Measurements from ENCODE around the gene GSTM3.
A peak's percentile ranks its signal among the peaks of the same experiment; 100 is the strongest.
"Not testable (repeated sequence)": the region's sequence is repeated elsewhere in the genome, so short reads cannot be mapped to it uniquely, and the experiment has no call there.

The GSTM3 gene

DNA sequence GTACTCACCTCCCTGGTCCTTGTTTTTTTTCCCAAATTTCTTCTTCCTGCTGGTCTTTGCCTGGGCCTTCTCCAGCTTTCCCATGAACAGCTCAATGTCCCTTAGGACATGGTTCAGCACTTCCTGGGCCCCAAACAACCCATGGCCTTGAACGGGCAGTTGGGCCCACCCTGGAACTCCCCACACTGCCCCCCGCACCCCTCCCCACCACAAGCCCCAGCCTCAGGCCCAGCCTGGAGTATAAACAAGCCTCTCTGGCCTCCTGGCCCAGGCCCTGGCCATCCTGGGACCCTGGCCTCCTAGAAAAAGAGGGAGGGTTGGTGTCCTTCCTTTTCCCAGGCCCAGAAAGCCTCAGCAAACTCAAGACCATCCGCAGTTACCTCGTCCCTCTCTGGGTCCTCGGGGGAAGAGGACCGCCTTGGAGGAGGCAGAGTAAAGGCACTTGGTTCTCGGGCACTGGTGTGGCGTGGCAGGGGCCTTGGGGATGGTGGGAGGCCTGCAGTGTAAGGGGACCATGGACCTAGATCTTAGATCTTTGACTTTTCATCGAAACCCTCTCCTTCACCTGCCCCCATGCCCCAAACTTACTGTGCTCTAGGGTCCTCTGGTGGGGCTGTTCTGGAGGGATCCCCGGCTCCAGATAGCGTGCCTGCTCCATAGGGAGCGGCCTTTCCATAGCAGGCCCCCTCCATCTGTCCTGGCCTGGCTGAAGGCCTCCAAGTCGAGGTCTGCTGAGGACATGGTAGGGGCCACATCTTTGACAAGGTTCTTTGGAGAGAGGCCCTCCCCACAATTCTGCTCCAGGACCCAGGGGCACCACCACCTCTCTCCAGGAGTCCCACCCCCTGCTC is 17.3 kb upstream of the GSTM3 start:
- H3K27me3 Mint-ChIP-seq, result no peaks in the 10 kb centered on the region
- peak overlapping the region in 1 of 2 donors; percentile 79 for H3K27ac Mint-ChIP-seq
- DNase-seq, result peak in 1 of 2 donors; percentile 6
- H3K4me1 Mint-ChIP-seq, result no peaks in the 10 kb centered on the region
- no peak overlapping the region for H3K4me3 Mint-ChIP-seq
- ATAC-seq, result peak; percentile 10
- H3K9me3 Mint-ChIP-seq, result no peaks in the 10 kb centered on the region

DNA sequence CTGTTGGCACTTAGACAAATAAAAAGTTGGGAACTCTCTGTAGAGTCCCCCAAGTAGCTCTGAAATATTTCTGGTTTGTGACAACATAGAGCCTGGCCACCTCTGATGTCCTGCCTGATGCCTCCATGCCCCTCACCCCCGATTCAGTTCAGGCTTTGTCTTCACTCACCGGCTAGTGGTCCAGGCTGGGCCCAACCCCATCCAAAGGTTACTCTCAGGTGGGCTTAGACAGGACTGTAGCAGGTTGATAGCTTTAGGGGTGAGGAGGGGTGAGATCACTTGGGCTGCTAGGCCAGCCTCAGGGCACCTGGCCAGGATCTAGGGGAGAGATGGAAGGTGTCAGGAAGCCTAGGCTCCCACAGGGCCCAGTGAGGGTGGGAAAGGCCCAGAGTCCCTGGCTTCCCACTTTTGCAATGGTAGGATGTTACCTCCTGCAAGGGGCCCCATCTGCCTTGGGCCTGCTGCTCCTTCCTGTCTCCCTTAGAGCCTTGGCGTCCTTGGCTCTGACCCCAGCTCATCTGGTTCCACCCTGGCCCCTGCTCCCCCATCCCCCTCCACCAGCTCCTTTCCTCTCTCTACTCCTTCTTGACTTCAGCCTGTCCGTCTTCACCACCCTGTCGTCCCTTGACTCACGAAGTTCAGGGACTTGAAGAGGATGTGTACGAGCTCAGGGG is 16.1 kb upstream of the GSTM3 start:
- ATAC-seq (no peak), DNase-seq (peak in 1 of 2 donors; percentile 5)
- H3K27ac Mint-ChIP-seq, result no peak overlapping the region
- no peaks in the 10 kb centered on the region for H3K4me1 Mint-ChIP-seq
- H3K27me3 Mint-ChIP-seq, result peaks cover 11% of the 10 kb centered on the region
- no peak overlapping the region for H3K4me3 Mint-ChIP-seq
- H3K9me3 Mint-ChIP-seq, result no peaks in the 10 kb centered on the region

DNA sequence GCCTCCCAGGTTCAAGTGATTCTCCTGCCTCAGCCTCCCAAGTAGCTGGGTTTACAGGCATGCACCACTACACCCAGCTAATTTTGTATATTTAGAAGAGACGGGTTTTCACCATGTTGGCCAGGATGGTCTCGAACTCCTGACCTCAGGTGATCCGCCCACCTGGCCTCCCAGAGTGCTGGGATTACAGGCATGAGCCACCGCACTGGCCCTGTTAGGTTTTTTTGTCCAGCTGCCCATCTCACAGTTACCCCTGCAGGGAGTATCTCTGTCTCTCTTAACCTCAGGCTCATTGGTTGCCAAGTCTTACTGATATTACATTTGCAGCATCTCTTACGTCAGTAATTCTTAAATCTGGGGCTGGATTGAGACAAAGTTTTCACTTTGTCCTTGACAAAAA is 15.5 kb upstream of the GSTM3 start:
- not testable (repeated sequence) for H3K4me1 Mint-ChIP-seq, H3K9me3 Mint-ChIP-seq, ATAC-seq, DNase-seq, H3K4me3 Mint-ChIP-seq
- peak overlapping the region in 1 of 2 donors; percentile 2 for H3K27ac Mint-ChIP-seq
- peaks cover 17% of the 10 kb centered on the region for H3K27me3 Mint-ChIP-seq

DNA sequence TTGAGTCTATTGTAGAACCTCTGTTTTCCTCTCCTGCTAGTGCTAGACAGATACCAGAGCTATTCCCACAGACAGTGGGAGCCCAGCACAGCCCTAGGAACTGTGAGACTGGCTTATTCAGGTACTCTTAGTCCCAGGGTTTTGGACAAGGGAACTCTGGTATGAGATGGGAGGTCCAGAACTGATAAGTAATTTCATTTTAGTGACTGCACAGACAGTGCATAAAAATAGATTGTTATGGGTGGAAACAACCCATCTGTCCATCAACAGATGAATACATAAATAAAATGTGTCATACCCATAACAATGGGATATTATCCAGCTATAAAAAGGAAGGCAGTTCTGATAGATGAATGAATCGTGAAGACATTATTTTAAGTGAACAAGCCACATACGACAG is 13.9 kb upstream of the GSTM3 start:
- ATAC-seq (no peak), DNase-seq (no peak)
- Mint-ChIP-seq H3K4me3 (no peak overlapping the region), H3K27me3 (peaks cover 25% of the 10 kb centered on the region), H3K4me1 (no peaks in the 10 kb centered on the region), H3K27ac (no peak overlapping the region), H3K9me3 (no peaks in the 10 kb centered on the region)

DNA sequence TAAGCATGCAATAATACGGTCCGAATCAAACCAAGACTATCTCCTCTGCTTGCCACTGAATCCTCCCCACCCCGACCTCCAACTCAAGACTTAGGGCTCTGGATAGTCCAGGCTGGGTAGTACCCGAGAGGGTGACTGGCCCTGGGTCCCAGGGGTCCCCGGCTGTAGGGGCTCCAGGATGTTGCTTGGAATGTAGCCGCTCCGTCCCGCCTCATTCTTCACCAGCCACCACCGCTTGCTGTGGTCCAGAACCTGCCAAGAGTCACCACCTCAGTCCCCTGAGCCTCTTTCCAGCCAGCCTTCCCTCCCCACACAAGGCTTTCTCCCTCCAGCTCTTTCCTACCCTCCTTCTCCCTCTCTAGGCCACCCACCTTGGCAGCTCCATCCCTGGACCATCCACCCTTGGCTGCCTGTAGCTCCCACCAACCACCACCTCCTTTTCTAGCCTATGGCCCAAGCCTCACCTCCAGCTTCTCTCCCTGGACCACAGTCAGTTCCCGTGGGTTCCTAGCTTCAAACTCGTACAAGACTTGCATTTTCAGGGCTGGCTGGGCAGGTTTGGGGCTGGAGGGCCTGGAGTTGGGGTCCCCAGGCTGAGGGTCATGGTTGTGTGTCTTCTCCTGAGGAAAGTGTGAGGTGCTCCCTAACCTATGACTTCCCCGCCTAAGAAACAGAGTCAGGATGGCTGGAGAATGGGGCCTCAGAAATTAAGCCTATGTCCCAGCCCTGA is 10.9 kb upstream of the GSTM3 start:
- DNase-seq (peak in 1 of 2 donors; percentile 5), ATAC-seq (no peak)
- no peak overlapping the region for H3K27ac Mint-ChIP-seq
- H3K4me3 Mint-ChIP-seq, result no peak overlapping the region
- no peaks in the 10 kb centered on the region for H3K4me1 Mint-ChIP-seq
- peaks cover 39% of the 10 kb centered on the region for H3K27me3 Mint-ChIP-seq
- no peaks in the 10 kb centered on the region for H3K9me3 Mint-ChIP-seq

DNA sequence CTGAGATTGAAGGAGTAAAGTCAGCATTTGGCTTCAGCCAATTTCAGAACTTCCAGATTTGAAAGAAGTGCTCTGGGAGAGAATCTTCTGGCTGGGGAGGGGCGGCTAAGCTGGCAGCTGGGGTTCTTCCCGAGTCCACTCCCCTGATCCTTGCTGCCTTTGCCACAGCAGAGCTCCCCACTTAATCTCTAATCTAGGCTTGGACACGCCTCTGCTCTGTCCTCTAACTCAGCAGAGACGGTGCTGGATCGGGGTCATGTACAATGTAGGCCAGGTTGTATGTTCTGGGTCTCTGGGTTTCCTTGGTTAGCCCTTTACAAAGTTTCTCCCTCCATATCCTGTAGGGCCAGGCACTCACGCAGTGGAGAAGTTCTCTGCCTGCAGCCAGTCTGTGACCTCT is 10.1 kb upstream of the GSTM3 start:
- ATAC-seq (no peak), DNase-seq (peak in 1 of 2 donors; percentile 0)
- no peaks in the 10 kb centered on the region for H3K9me3 Mint-ChIP-seq
- H3K27ac Mint-ChIP-seq, result no peak overlapping the region
- H3K27me3 Mint-ChIP-seq, result peaks cover 43% of the 10 kb centered on the region
- H3K4me3 Mint-ChIP-seq, result no peak overlapping the region
- H3K4me1 Mint-ChIP-seq, result no peaks in the 10 kb centered on the region

DNA sequence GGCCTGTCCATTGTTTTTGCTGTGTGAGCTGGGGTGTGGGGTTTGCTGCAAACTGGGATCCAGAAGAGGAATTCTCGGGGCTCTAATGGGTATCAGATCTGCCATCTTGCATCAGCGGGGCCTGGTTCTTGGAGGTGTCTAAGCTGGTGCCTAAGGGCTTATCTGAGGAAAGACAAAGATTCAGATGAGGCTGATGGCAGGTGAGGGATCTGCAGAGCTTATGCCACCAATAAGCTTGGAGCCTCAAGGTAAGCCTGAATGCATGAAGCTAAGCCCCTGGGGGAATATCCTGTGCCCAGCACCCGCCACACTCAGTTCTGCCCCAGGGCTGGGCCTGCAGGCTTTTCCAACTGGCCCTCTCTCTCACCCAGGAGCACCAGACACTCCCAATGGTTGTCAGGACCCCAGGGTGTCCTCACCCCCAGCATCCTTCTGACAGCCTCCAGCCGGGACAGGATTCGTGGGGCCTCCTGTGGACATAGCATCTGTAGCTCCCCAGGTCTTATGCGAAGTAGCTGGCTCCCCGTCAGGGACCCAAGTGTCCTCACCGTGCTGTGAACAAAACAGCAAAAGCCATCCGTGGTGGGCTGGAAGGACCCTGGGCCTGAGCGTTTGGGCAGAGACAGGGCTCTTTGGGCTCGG is 9.5 kb upstream of the GSTM3 start:
- no peaks in the 10 kb centered on the region for H3K9me3 Mint-ChIP-seq
- DNase-seq (peak in 1 of 2 donors; percentile 6), ATAC-seq (no peak)
- no peak overlapping the region for H3K27ac Mint-ChIP-seq
- H3K27me3 Mint-ChIP-seq, result peaks cover 49% of the 10 kb centered on the region
- H3K4me3 Mint-ChIP-seq, result no peak overlapping the region
- H3K4me1 Mint-ChIP-seq, result no peaks in the 10 kb centered on the region

DNA sequence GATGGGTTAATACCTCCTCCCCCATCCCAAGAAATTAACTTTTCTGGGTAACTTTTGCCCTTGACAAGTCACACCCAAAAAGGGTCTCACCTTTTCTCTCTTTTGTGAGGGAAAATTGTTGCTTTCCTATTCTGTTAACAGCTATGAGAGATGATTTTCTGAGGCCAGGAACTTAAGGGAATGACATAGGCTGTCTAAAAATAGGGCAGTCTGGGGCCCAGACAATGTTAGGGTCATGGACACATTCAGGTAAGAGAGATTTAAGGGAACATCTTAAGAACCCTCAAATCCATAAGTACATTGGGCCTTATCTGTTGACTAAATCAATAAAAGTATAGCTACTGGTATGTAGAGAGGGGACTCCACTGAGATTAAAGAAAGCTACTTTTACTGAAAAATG is 8.4 kb upstream of the GSTM3 start:
- no peak for DNase-seq
- no peak overlapping the region for H3K27ac Mint-ChIP-seq
- no peak overlapping the region for H3K4me3 Mint-ChIP-seq
- peaks cover 55% of the 10 kb centered on the region for H3K27me3 Mint-ChIP-seq
- H3K4me1 Mint-ChIP-seq, result no peaks in the 10 kb centered on the region
- no peaks in the 10 kb centered on the region for H3K9me3 Mint-ChIP-seq
- no peak for ATAC-seq

DNA sequence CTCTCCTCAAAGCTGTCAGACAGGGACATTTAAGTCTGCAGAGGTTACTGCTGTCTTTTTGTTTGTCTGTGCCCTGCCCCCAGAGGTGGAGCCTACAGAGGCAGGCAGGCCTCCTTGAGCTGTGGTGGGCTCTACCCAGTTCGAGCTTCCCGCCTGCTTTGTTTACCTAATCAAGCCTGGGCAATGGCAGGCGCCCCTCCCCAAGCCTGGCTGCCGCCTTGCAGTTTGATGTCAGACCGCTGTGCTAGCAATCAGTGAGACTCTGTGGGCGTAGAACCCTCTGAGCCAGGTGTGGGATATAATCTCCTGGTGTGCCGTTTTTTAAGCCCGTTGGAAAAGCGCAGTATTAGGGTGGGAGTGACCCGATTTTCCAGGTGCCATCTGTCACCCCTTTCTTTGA is 7.5 kb upstream of the GSTM3 start:
- H3K4me1 Mint-ChIP-seq, ATAC-seq: not testable (repeated sequence)
- H3K27me3 Mint-ChIP-seq, result peaks cover 55% of the 10 kb centered on the region

DNA sequence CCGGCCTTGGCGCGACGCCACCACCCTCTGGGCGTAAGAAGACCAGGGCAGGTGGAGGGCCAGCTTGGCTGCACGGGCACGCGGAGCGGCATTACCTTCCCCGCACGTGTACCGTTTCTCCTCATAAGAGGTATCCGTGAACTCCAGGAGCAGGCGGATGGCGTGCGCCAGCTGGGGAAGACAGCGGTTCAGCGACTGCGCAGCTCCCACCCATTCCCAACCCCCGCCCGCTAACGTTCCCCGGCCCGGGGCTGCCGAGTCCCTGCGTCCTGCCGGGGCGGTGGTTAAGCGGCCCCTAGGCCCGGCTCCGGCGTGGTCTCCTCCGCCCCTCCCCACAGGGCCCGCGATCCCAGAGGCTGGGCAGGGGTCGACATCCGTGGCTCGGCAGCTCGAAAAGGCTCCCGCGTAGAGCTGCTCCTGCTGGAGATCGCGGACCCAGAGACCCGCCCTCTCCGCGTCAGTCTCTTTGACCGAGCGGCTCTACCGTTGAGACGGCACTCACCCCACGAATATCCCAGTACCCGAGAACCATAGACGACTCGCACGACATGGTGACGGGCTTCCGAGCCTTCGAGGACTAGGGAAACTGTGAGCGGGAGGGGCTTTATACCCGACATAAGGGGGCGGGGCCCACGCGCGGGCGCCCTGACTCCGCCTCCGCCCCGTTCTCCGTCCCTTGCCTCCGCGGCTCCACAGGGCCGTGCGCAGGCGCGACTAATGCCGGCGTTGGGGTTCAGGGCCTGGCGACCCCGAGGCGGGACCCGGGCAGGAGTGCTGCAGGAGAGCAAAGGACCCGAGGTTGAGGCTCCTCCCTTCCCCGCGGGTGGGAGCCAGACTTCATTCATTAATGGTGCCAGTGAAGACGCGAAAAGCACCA is 862 bp downstream of the GSTM3 start:
- H3K27ac Mint-ChIP-seq, result peak overlapping the region in 1 of 2 donors; percentile 95
- H3K9me3 Mint-ChIP-seq, result no peaks in the 10 kb centered on the region
- H3K4me1 Mint-ChIP-seq, result peaks cover 12% of the 10 kb centered on the region
- peak overlapping the region; percentile 58 to 87 for H3K4me3 Mint-ChIP-seq
- DNase-seq, result peak; percentile 67 to 83
- ATAC-seq, result peak; percentile 94
- H3K27me3 Mint-ChIP-seq, result peaks cover 17% of the 10 kb centered on the region

More for the DNA sequence above, 7.5 kb upstream of the GSTM3 start:
- not testable (repeated sequence) for H3K9me3 Mint-ChIP-seq, H3K4me3 Mint-ChIP-seq, DNase-seq, H3K27ac Mint-ChIP-seq

DNA sequence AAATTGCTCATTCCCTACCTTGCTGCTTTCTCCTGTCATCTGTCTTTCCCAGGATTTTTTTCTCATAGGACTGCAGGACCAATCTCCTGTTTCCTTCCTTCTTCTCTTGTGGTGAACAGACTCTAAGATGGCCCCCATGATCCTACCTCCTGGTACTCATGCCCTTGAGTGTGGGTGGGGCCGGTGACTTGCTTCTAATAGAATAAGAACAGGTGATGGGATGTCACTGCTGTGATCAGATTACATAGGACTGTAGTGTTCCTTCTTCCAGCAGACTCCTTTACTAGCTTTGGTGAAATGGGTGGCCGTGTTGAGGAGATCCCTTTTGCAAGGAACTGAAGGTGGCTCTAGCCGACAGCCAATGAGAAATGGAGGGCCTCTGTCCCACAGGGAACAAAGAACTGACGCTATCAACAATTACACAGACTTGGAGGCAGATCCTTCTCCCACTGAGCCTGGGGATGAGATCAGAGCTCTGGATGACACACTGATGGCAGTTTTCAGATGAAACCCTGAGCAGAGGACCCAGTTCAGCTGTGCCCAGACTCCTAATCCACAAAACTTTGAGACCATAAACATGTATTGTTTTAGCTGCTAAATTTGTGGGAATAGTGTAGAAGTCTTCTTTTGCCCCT is 7.5 kb downstream of the GSTM3 start:
- Mint-ChIP-seq H3K27me3 (no peaks in the 10 kb centered on the region), H3K9me3 (no peaks in the 10 kb centered on the region), H3K27ac (no peak overlapping the region), H3K4me1 (no peaks in the 10 kb centered on the region), H3K4me3 (no peak overlapping the region)
- ATAC-seq (no peak), DNase-seq (no peak)

DNA sequence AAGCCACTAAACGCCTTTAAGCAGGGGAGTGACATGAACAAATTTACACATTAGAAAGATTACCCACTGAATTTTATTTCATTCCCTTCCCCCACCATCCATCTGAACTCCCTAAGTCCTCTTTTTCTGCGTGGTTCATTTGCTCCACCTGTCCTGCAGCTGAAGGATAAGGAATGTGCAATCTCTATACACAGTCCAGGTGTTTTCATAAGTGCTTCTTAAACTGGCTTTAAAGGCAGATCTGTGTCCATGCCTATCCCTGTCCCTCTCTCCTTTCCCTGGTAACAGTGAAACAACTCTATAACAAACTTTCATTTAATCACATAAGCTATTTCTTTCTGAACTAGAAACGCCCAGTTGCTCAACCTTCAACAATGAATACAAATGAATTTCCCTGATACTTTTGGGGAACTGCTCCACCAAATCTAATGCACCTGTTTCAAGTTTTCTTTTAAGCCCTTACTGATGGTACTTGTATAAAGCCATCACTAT is 8.4 kb downstream of the GSTM3 start:
- H3K4me1 Mint-ChIP-seq, result peaks cover under 1% of the 10 kb centered on the region
- DNase-seq (no peak), ATAC-seq (no peak)
- H3K9me3 Mint-ChIP-seq, result no peaks in the 10 kb centered on the region
- H3K4me3 Mint-ChIP-seq, result no peak overlapping the region
- H3K27ac Mint-ChIP-seq, result no peak overlapping the region
- no peaks in the 10 kb centered on the region for H3K27me3 Mint-ChIP-seq

DNA sequence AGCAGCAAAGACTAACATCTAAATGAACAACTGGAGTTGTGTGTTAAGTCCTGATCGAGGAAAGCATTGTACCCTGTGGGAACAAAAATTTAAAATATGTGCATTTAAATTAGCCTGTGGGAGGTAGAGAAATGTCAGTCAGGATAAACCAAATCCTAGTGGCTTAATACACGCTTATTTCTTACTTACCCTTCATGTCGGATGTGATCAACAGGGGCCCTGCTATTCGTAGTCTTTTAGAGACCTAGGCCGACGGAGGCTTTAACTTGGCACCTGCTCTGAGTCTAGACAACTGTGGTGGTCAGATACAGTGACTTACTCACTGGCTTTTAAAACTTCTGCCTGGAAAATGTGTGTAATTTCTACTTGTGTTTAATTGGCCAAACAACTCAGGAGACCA is 10.2 kb downstream of the GSTM3 start:
- ATAC-seq (no peak), DNase-seq (no peak)
- Mint-ChIP-seq H3K4me3 (no peak overlapping the region), H3K27ac (no peak overlapping the region), H3K27me3 (no peaks in the 10 kb centered on the region), H3K9me3 (no peaks in the 10 kb centered on the region), H3K4me1 (peaks cover 6% of the 10 kb centered on the region)

DNA sequence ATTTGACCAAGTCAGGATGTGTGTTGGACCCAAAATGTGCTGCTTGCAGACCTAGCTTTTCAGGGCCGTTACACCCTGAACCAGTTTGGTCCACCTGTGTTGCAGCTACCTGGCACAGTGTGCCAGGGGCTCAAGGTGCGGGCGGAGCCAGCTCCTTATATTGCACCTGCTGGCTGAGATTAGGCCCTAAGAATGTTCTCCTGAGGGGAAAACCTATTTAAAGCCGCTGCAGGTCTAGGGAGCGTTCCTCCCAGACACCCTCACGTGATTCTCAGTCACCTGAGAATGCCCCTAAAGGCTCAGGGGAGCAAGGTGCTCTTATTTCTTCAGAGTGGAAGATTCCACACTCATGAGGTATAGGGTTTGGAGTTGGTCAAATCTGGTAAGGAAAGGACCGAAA is 12.0 kb downstream of the GSTM3 start:
- Mint-ChIP-seq H3K9me3 (no peaks in the 10 kb centered on the region), H3K4me3 (no peak overlapping the region), H3K4me1 (peaks cover 6% of the 10 kb centered on the region), H3K27ac (no peak overlapping the region), H3K27me3 (no peaks in the 10 kb centered on the region)
- DNase-seq, result no peak
- ATAC-seq, result no peak
